Upper lobe of left lung (tissue), 6 donors: ENCODE measurements around the gene CILP2. TPM values are rescaled to one million over a fixed set of nuclear protein-coding genes. Genes with fewer than 3 reads are reported as not detected.

Source experiments
- ATAC-seq, 2 donors: fragments of 200-7000 bp; cut with Tn5 transposase; one replicate each; pipeline ENCODE4 v1.9.1; 2022; ENCODE audit warnings: mild to moderate bottlenecking in 2 of 2, moderate library complexity in 2 of 2; ENCODE audit not compliant: low FRiP score in 2 of 2
- DNase-seq, 2 donors: peaks; one replicate each; pipeline ENCODE4 v3.0.0-alpha.2; 2019 to 2020
- H3K27ac ChIP-seq, 4 donors: fragments of 200-600 bp; sonication (generic); one replicate each; pipeline ENCODE4 v1.5.1; 2016 to 2019
- H3K27me3 ChIP-seq, 4 donors: fragments of 200-600 bp; sonication (generic); one replicate each; pipeline ENCODE4 v1.5.1; 2017 to 2019
- H3K36me3 ChIP-seq, 4 donors: fragments of 200-600 bp; sonication (generic); one replicate each; pipeline ENCODE4 v1.5.1; 2016 to 2019
- H3K4me1 ChIP-seq, 4 donors: fragments of 200-600 bp; sonication (generic); one replicate each; pipeline ENCODE4 v1.5.1; 2018 to 2019
- H3K4me3 ChIP-seq, 4 donors: fragments of 200-600 bp; sonication (generic); one replicate each; pipeline ENCODE4 v1.5.1; 2017 to 2019; ENCODE audit warnings: mild to moderate bottlenecking in 2 of 4, moderate library complexity in 1 of 4
- H3K9me3 ChIP-seq, 4 donors: fragments of 200-600 bp; sonication (generic); one replicate each; pipeline ENCODE4 v1.5.1; 2018 to 2019
- CTCF ChIP-seq, 6 experiments: fragments of 450-650 bp in 4 of 6; fragments of 200-600 bp in 2 of 6; sonication (generic) in 2 of 6; IDR thresholded peaks; one replicate each; pipeline ENCODE4 v1.5.1; 2016 to 2019; ENCODE audit warnings: antibody characterized with exemption in 6 of 6
- EP300 ChIP-seq, 4 donors: sonication (generic); formaldehyde crosslinking; IDR thresholded peaks; one replicate each; pipeline ENCODE4 v1.5.1; 2017; ENCODE audit warnings: antibody characterized with exemption in 4 of 4, control low read depth in 2 of 4
- POLR2A ChIP-seq, 4 donors: fragments of 450-650 bp; IDR thresholded peaks; one replicate each; pipeline ENCODE4 v1.5.1; 2016 to 2017; ENCODE audit warnings: antibody characterized with exemption in 4 of 4, mild to moderate bottlenecking in 2 of 4
- POLR2AphosphoS5 ChIP-seq, 2 donors: sonication (generic); formaldehyde crosslinking; IDR thresholded peaks; one replicate each; pipeline ENCODE4 v1.5.1; 2017; ENCODE audit warnings: antibody characterized with exemption in 2 of 2
- WGBS, 2 donors: methylation state at CpG; one replicate each; pipeline ENCODE4 v1.1.5; 2017 to 2018; 5-methylcytosine and 5-hydroxymethylcytosine counted together
- total RNA-seq, 6 donors: library from RNA; depleted of rRNA in 4 of 6; stranded (reverse); fragments of >200 nt in 4 of 6; gene quantifications; one replicate each; pipeline versions ENCODE4 v1.1.0 to v1.2.1, GENCODE V29; 2016 to 2021
- donor health status: DM: no; HTN: no; CAD: no; lungs with moderate emphysema.
- donor health status: DM: no; HTN: yes; CAD: no; lungs with severe emphysema.

The CILP2 gene
- total RNA-seq, 6 donors from 2014 or later, result 0.14 to 0.37 TPM; not detected in 4

- no peak overlapping the region for H3K4me3 ChIP-seq
- H3K4me1 ChIP-seq, result peaks cover 3 to 28% (median 12%) of the 10 kb centered on the region in 4 donors
- DNase-seq (no peak), ATAC-seq (no peak)
- no peak overlapping the region for H3K27ac ChIP-seq
- H3K27me3 ChIP-seq, result peaks cover 0 to 9% (median 3%) of the 10 kb centered on the region in 4 donors
- H3K36me3 ChIP-seq, result peaks cover 0 to 15% (median 11%) of the 10 kb centered on the region in 4 donors
- 72 to 78% methylated on average over 10 to 13 of the region's 14 CpGs for WGBS, 2 donors
- H3K9me3 ChIP-seq, result no peaks in the 10 kb centered on the region
- TF ChIP-seq CTCF (IDR thresholded peaks at IDR 0.05), result no peak
- TF ChIP-seq EP300 (IDR thresholded peaks at IDR 0.05), result no peak
- no peak for TF ChIP-seq POLR2A (IDR thresholded peaks at IDR 0.05)
- no peak for TF ChIP-seq POLR2AphosphoS5 (IDR thresholded peaks at IDR 0.05)
Observed at GRCh38 chr19:19532806-19533701, 5.0 kb upstream of the CILP2 start.

- Histone ChIP-seq H3K27me3 (peaks cover 0 to 17% (median 11%) of the 10 kb centered on the region in 4 donors), H3K9me3 (no peaks in the 10 kb centered on the region), H3K4me1 (peaks cover 10 to 32% (median 19%) of the 10 kb centered on the region in 4 donors), H3K27ac (no peak overlapping the region), H3K36me3 (peaks cover 0 to 7% (median 3%) of the 10 kb centered on the region in 4 donors), H3K4me3 (no peak overlapping the region)
- no peak for ATAC-seq
- TF ChIP-seq POLR2A (IDR thresholded peaks at IDR 0.05) (no peak), CTCF (IDR thresholded peaks at IDR 0.05) (no peak), EP300 (IDR thresholded peaks at IDR 0.05) (no peak), POLR2AphosphoS5 (IDR thresholded peaks at IDR 0.05) (no peak)
- WGBS, 2 donors, result 91 to 93% methylated on average over 6 of the region's 6 CpGs
- DNase-seq, result peak in 1 of 2 donors; percentile 9
Observed at GRCh38 chr19:19533841-19534240, 4.2 kb upstream of the CILP2 start.

- 67 to 77% methylated on average over 20 to 26 of the region's 27 CpGs for WGBS, 2 donors
- H3K27me3 ChIP-seq, result peaks cover 0 to 21% (median 15%) of the 10 kb centered on the region in 4 donors
- H3K4me1 ChIP-seq, result peaks cover 10 to 30% (median 19%) of the 10 kb centered on the region in 4 donors
- H3K36me3 ChIP-seq, result no peaks in the 10 kb centered on the region
- ATAC-seq (no peak), DNase-seq (peak in 1 of 2 donors; percentile 61)
- TF ChIP-seq POLR2A (IDR thresholded peaks at IDR 0.05) (no peak), EP300 (IDR thresholded peaks at IDR 0.05) (no peak), POLR2AphosphoS5 (IDR thresholded peaks at IDR 0.05) (no peak), CTCF (IDR thresholded peaks at IDR 0.05) (no peak)
- H3K27ac ChIP-seq, result no peak overlapping the region
- H3K9me3 ChIP-seq, result no peaks in the 10 kb centered on the region
- H3K4me3 ChIP-seq, result no peak overlapping the region
Observed at GRCh38 chr19:19534556-19535265, 3.4 kb upstream of the CILP2 start.

DNA sequence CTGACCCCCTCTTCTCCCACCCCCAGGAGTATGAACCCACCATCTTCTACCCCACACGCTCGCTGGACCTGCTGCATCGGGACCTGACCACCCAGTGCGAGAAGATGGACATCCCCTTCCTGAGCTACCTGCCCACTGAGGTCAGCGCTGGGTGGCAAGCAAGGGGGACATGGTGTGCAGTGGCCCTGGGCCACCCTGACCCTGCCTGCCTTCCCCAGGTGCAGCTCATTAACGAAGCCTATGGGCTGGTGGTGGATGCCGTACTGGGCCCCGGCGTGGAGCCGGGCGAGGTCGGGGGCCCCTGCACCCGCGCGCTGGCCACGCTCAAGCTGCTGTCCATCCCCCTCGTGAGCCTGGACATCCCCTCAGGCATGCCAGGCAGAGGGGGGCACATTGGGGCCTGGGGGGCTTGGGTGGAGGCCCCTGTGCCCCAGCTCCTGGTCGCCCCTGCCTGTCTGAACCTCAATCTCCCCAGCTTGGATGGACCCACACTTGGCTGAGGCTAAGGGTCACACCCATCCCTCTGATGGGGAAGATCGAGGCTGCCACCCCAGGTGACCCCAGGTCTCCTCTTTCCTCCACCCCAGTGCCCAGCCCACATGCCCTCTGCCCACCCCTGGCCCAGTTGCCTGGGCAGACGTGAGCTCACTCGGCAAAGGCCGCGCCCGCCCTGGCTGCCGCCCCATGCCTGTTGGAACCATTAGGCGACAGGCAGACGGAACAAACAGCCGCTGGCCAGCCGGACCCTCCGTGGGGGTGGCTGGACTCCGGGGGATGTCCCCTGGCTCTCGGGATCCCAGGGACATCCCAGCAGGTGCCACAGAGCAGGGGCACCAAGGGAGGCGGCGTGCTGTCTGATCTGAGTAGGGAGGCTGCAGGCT lies 2.5 kb upstream of the CILP2 start:
- ATAC-seq (no peak), DNase-seq (peak in 1 of 2 donors; percentile 83)
- TF ChIP-seq POLR2A (IDR thresholded peaks at IDR 0.05) (no peak), POLR2AphosphoS5 (IDR thresholded peaks at IDR 0.05) (no peak), EP300 (IDR thresholded peaks at IDR 0.05) (no peak)
- H3K4me3 ChIP-seq, result no peak overlapping the region
- peaks cover 0 to 29% (median 24%) of the 10 kb centered on the region in 4 donors for H3K27me3 ChIP-seq
- 89 to 93% methylated on average over 13 to 31 of the region's 34 CpGs for WGBS, 2 donors
- H3K36me3 ChIP-seq, result no peaks in the 10 kb centered on the region
- no peak overlapping the region for H3K27ac ChIP-seq
- peaks cover 11 to 38% (median 27%) of the 10 kb centered on the region in 4 donors for H3K4me1 ChIP-seq
- H3K9me3 ChIP-seq, result no peaks in the 10 kb centered on the region
